GM10266 (cell line): ENCODE results near the gene DGCR8.

ENCODE experiments used
- DNase-seq: peaks from one replicate; pipeline ENCODE4 v3.0.0; 2012; ENCODE audit errors: extremely low spot score
- CTCF ChIP-seq: IDR thresholded peaks from 2 replicates; pipeline ENCODE4 v1.5.1; 2012; ENCODE audit warnings: mild to moderate bottlenecking, low read depth; ENCODE audit not compliant: control insufficient read depth, insufficient read depth; ENCODE audit errors: missing control alignments

DGCR8 gene

GRCh38 chr22:20125201-20126174, 45.4 kb downstream of the DGCR8 start:
- no peak for DNase-seq
- TF ChIP-seq CTCF: no peak

- DNase-seq: no peak
- no peak for TF ChIP-seq CTCF
Measured at GRCh38 chr22:20126284-20127029, 46.4 kb downstream of the DGCR8 start.

- TF ChIP-seq CTCF: no peak
- no peak for DNase-seq
Measured at GRCh38 chr22:20127318-20127868, 47.4 kb downstream of the DGCR8 start.

GRCh38 chr22:20127869-20128618, 48.0 kb downstream of the DGCR8 start:
- no peak for TF ChIP-seq CTCF

GRCh38 chr22:20128619-20128901, 48.5 kb downstream of the DGCR8 start:
- no peak for TF ChIP-seq CTCF
- no peak for DNase-seq

More at GRCh38 chr22:20127869-20128618, 48.0 kb downstream of the DGCR8 start:
- no peak for DNase-seq

- DNase-seq: peak; percentile 64
- TF ChIP-seq CTCF: peak; percentile 54
Measured at GRCh38 chr22:20128902-20129746, 49.1 kb downstream of the DGCR8 start.
